HepG2 (cell line): ENCODE data around the gene KIRREL3.

Experiments
- EP300 ChIP-seq, 3 experiments: sonication (generic) in 1 of 3; formaldehyde crosslinking in 1 of 3; IDR thresholded peaks; 2 replicates each; pipeline versions ENCODE4 v1.5.1 to v1.6.1; 2011 to 2020; ENCODE audit warnings: low read depth in 2 of 3, low read length in 2 of 3, borderline replicate concordance in 1 of 3, improper control_type of control experiment in 1 of 3, mild to moderate bottlenecking in 1 of 3, missing genetic modification reagents in 1 of 3, moderate library complexity in 1 of 3
- FOSL1 ChIP-seq: sonication (generic); formaldehyde crosslinking; IDR thresholded peaks from 2 replicates; pipeline ENCODE4 v1.9.0; 2021; ENCODE audit warnings: missing genetic modification reagents, borderline replicate concordance
- GABPA ChIP-seq, 2 experiments: IDR thresholded peaks; 2 replicates each; pipeline ENCODE4 v1.6.1; 2011 to 2016; ENCODE audit warnings: low read depth in 2 of 2, low read length in 1 of 2, missing biosample characterization in 1 of 2, missing genetic modification characterization in 1 of 2
- HDAC1 ChIP-seq: sonication (generic); formaldehyde crosslinking; IDR thresholded peaks from 2 replicates; pipeline ENCODE4 v1.5.1; 2020; ENCODE audit warnings: mild to moderate bottlenecking, missing genetic modification reagents
- PLRG1 ChIP-seq: fragments of 450-650 bp; conservative IDR thresholded peaks from 2 replicates; pipeline ENCODE4 v1.6.1; 2016
- SALL2 ChIP-seq: sonication (generic); formaldehyde crosslinking; IDR thresholded peaks from 2 replicates; pipeline ENCODE4 v1.8.1; 2023; ENCODE audit warnings: mild to moderate bottlenecking, missing genetic modification reagents, inconsistent platforms
- SRF ChIP-seq: IDR thresholded peaks from 2 replicates; pipeline ENCODE4 v1.6.1; 2011; ENCODE audit warnings: mild to moderate bottlenecking, low read depth, low read length, moderate library complexity
- ZNF337 ChIP-seq: sonication (generic); formaldehyde crosslinking; IDR thresholded peaks from 2 replicates; pipeline ENCODE4 v1.5.1; 2020; ENCODE audit warnings: missing genetic modification reagents, low read depth, mild to moderate bottlenecking, borderline replicate concordance
- ZNF572 ChIP-seq: sonication (generic); formaldehyde crosslinking; IDR thresholded peaks from 2 replicates; pipeline ENCODE4 v1.5.1; 2020; ENCODE audit warnings: mild to moderate bottlenecking, missing genetic modification reagents
- ZNF639 ChIP-seq: conservative IDR thresholded peaks from 2 replicates; pipeline ENCODE4 v1.6.1; 2018; ENCODE audit warnings: missing genetic modification reagents

GRCh38 chr11:126951465-126951864, 49.1 kb downstream of the KIRREL3 start:
- TF ChIP-seq GABPA (IDR thresholded peaks at IDR 0.05; ENCODE audit: low read depth, low read length) (no peak), GABPA (CRISPR knock-in tag; IDR thresholded peaks at IDR 0.05; ENCODE audit: low read depth) (no peak), SRF (no peak), ZNF639 (CRISPR knock-in tag) (no peak), PLRG1 (no peak), EP300 (IDR thresholded peaks at IDR 0.05; ENCODE audit: low read depth in 2 of 2, low read length in 2 of 2) (no peak), EP300 (CRISPR knock-in tag; IDR thresholded peaks at IDR 0.05; ENCODE audit: borderline replicate concordance) (no peak), ZNF572 (no peak), HDAC1 (CRISPR knock-in tag) (no peak), ZNF337 (no peak), FOSL1 (CRISPR knock-in tag) (no peak), SALL2 (CRISPR knock-in tag) (no peak)
